ENCODE measurements around the gene CBLC. TPM values are rescaled to one million over a fixed set of nuclear protein-coding genes. Genes with fewer than 3 reads are reported as not detected.
A peak's percentile ranks its signal among the peaks of the same experiment; 100 is the strongest.

CBLC gene
- total and polyA plus RNA-seq, 7 experiments from 2014 or later, result not detected

GRCh38 chr19:44734357-44734756 is 43.3 kb upstream of the CBLC start:
- no peak for ATAC-seq
- peaks cover 0 to 14% (median 0%) of the 10 kb centered on the region in 5 donors for H3K27me3 Mint-ChIP-seq
- H3K27me3 ChIP-seq (ENCODE audit: control insufficient read depth in 2 of 2, insufficient read depth in 2 of 2, low read length in 2 of 2), result no peaks in the 10 kb centered on the region
- no peak overlapping the region for H3K4me3 Mint-ChIP-seq
- H3K27ac Mint-ChIP-seq, result no peak overlapping the region
- H3K4me1 ChIP-seq (ENCODE audit: control insufficient read depth in 2 of 2, insufficient read depth in 2 of 2, low read length in 2 of 2), result no peaks in the 10 kb centered on the region
- DNase-seq, result no peak
- H3K4me1 Mint-ChIP-seq, result peaks cover 0 to 18% (median 5%) of the 10 kb centered on the region in 7 donors
- H3K27ac ChIP-seq (ENCODE audit: low read depth, low read length), result no peak overlapping the region
- H3K36me3 ChIP-seq (ENCODE audit: control insufficient read depth in 2 of 3, insufficient read depth in 3 of 3, low read length in 3 of 3), result no peaks in the 10 kb centered on the region
- ChIA-PET POLR2A (no interaction called here), CTCF (interaction anchor here (0.6 kb wide), 1 partner anchor 9 kb away, joined by 4 read pairs; no protein-coding TSS in a partner anchor)
- no peaks in the 10 kb centered on the region for H3K36me3 Mint-ChIP-seq
- no peaks in the 10 kb centered on the region for H3K9me3 ChIP-seq (ENCODE audit: control insufficient read depth in 2 of 3, low read length in 3 of 3)
- intact Hi-C loops (cut with micrococcal nuclease), result no loop called here
- H3K9me3 Mint-ChIP-seq, result no peaks in the 10 kb centered on the region
- no peak overlapping the region for H3K4me3 ChIP-seq (ENCODE audit: low read length)

GRCh38 chr19:44735011-44735410 is 42.7 kb upstream of the CBLC start:
- intact Hi-C loops (cut with micrococcal nuclease), result no loop called here
- ChIA-PET CTCF (no interaction called here), POLR2A (no interaction called here)
- Histone ChIP-seq H3K9me3 (ENCODE audit: control insufficient read depth in 2 of 3, low read length in 3 of 3) (no peaks in the 10 kb centered on the region), H3K4me1 (ENCODE audit: control insufficient read depth in 2 of 2, insufficient read depth in 2 of 2, low read length in 2 of 2) (no peaks in the 10 kb centered on the region), H3K4me3 (ENCODE audit: low read length) (no peak overlapping the region), H3K36me3 (ENCODE audit: control insufficient read depth in 2 of 3, insufficient read depth in 3 of 3, low read length in 3 of 3) (no peaks in the 10 kb centered on the region), H3K27ac (ENCODE audit: low read depth, low read length) (no peak overlapping the region), H3K27me3 (ENCODE audit: control insufficient read depth in 2 of 2, insufficient read depth in 2 of 2, low read length in 2 of 2) (no peaks in the 10 kb centered on the region)
- DNase-seq (no peak), ATAC-seq (no peak)
- Mint-ChIP-seq H3K27me3 (peaks cover 0 to 14% (median 0%) of the 10 kb centered on the region in 5 donors), H3K36me3 (no peaks in the 10 kb centered on the region), H3K9me3 (no peaks in the 10 kb centered on the region), H3K4me3 (no peak overlapping the region), H3K4me1 (peaks cover 0 to 18% (median 5%) of the 10 kb centered on the region in 7 donors), H3K27ac (peak overlapping the region in 1 of 9 donors; percentile 31)

GRCh38 chr19:44737238-44738071 is 40.2 kb upstream of the CBLC start:
- Histone ChIP-seq H3K27ac (ENCODE audit: low read depth, low read length) (no peak overlapping the region), H3K27me3 (ENCODE audit: control insufficient read depth in 2 of 2, insufficient read depth in 2 of 2, low read length in 2 of 2) (no peaks in the 10 kb centered on the region), H3K36me3 (ENCODE audit: control insufficient read depth in 2 of 3, insufficient read depth in 3 of 3, low read length in 3 of 3) (no peaks in the 10 kb centered on the region), H3K4me3 (ENCODE audit: low read length) (no peak overlapping the region), H3K9me3 (ENCODE audit: control insufficient read depth in 2 of 3, low read length in 3 of 3) (no peaks in the 10 kb centered on the region), H3K4me1 (ENCODE audit: control insufficient read depth in 2 of 2, insufficient read depth in 2 of 2, low read length in 2 of 2) (no peaks in the 10 kb centered on the region)
- no peak overlapping the region for H3K4me3 Mint-ChIP-seq
- ChIA-PET CTCF (interaction anchor here (1.0 to 1.3 kb wide), 2 partner anchors 14 to 33 kb away, joined by 4 to 8 read pairs; no protein-coding TSS in a partner anchor), POLR2A (interaction anchor here (0.6 to 1.0 kb wide), 2 partner anchors 12 to 37 kb away, joined by 3 read pairs; no protein-coding TSS in a partner anchor)
- intact Hi-C loops (cut with micrococcal nuclease), result no loop called here
- H3K27me3 Mint-ChIP-seq, result peaks cover 0 to 12% (median 0%) of the 10 kb centered on the region in 5 donors
- no peaks in the 10 kb centered on the region for H3K9me3 Mint-ChIP-seq
- no peaks in the 10 kb centered on the region for H3K36me3 Mint-ChIP-seq
- peaks cover 7 to 31% (median 10%) of the 10 kb centered on the region in 7 donors for H3K4me1 Mint-ChIP-seq
- ATAC-seq, result no peak
- no peak for DNase-seq
- H3K27ac Mint-ChIP-seq, result peak overlapping the region in 1 of 9 donors; percentile 90

GRCh38 chr19:44738136-44738535 is 39.6 kb upstream of the CBLC start:
- Mint-ChIP-seq H3K36me3 (no peaks in the 10 kb centered on the region), H3K27me3 (peaks cover 0 to 12% (median 0%) of the 10 kb centered on the region in 5 donors), H3K27ac (peak overlapping the region in 1 of 9 donors; percentile 90), H3K9me3 (no peaks in the 10 kb centered on the region), H3K4me1 (peaks cover 7 to 31% (median 14%) of the 10 kb centered on the region in 7 donors), H3K4me3 (no peak overlapping the region)
- Histone ChIP-seq H3K36me3 (ENCODE audit: control insufficient read depth in 2 of 3, insufficient read depth in 3 of 3, low read length in 3 of 3) (no peaks in the 10 kb centered on the region), H3K27me3 (ENCODE audit: control insufficient read depth in 2 of 2, insufficient read depth in 2 of 2, low read length in 2 of 2) (no peaks in the 10 kb centered on the region), H3K27ac (ENCODE audit: low read depth, low read length) (no peak overlapping the region), H3K4me3 (ENCODE audit: low read length) (no peak overlapping the region), H3K9me3 (ENCODE audit: control insufficient read depth in 2 of 3, low read length in 3 of 3) (no peaks in the 10 kb centered on the region), H3K4me1 (ENCODE audit: control insufficient read depth in 2 of 2, insufficient read depth in 2 of 2, low read length in 2 of 2) (no peaks in the 10 kb centered on the region)
- ChIA-PET POLR2A (interaction anchor here (1.0 kb wide), 1 partner anchor 36 kb away, joined by 3 read pairs; no protein-coding TSS in a partner anchor), CTCF (interaction anchor here (1.0 to 1.4 kb wide), 2 partner anchors 11 to 32 kb away, joined by 4 read pairs; no protein-coding TSS in a partner anchor)
- no peak for DNase-seq
- ATAC-seq, result no peak
- intact Hi-C loops (cut with micrococcal nuclease), result no loop called here

- intact Hi-C loops (cut with micrococcal nuclease), result no loop called here
- H3K36me3 Mint-ChIP-seq, result no peaks in the 10 kb centered on the region
- Histone ChIP-seq H3K9me3 (ENCODE audit: control insufficient read depth in 2 of 3, low read length in 3 of 3) (no peaks in the 10 kb centered on the region), H3K27ac (ENCODE audit: low read depth, low read length) (no peak overlapping the region), H3K36me3 (ENCODE audit: control insufficient read depth in 2 of 3, insufficient read depth in 3 of 3, low read length in 3 of 3) (no peaks in the 10 kb centered on the region), H3K27me3 (ENCODE audit: control insufficient read depth in 2 of 2, insufficient read depth in 2 of 2, low read length in 2 of 2) (no peaks in the 10 kb centered on the region), H3K4me1 (ENCODE audit: control insufficient read depth in 2 of 2, insufficient read depth in 2 of 2, low read length in 2 of 2) (no peaks in the 10 kb centered on the region), H3K4me3 (ENCODE audit: low read length) (no peak overlapping the region)
- H3K4me1 Mint-ChIP-seq, result peaks cover 7 to 31% (median 14%) of the 10 kb centered on the region in 7 donors
- no peak overlapping the region for H3K4me3 Mint-ChIP-seq
- ATAC-seq (peak; percentile 57), DNase-seq (no peak)
- no peaks in the 10 kb centered on the region for H3K9me3 Mint-ChIP-seq
- POLR2A ChIA-PET, result interaction anchor here (1.0 kb wide), 1 partner anchor 35 kb away, joined by 3 read pairs; no protein-coding TSS in a partner anchor
- CTCF ChIA-PET, result interaction anchor here (0.5 to 1.6 kb wide), 4 partner anchors 12 to 56 kb away, joined by 3 to 4 read pairs (median 4); no protein-coding TSS in a partner anchor
- peak overlapping the region in 1 of 9 donors; percentile 21 for H3K27ac Mint-ChIP-seq
- H3K27me3 Mint-ChIP-seq, result peaks cover 0 to 11% (median 0%) of the 10 kb centered on the region in 5 donors
Observed at GRCh38 chr19:44738603-44739558, 38.8 kb upstream of the CBLC start.

- Histone ChIP-seq H3K9me3 (ENCODE audit: control insufficient read depth in 2 of 3, low read length in 3 of 3) (no peaks in the 10 kb centered on the region), H3K4me1 (ENCODE audit: control insufficient read depth in 2 of 2, insufficient read depth in 2 of 2, low read length in 2 of 2) (no peaks in the 10 kb centered on the region), H3K27ac (ENCODE audit: low read depth, low read length) (no peak overlapping the region), H3K36me3 (ENCODE audit: control insufficient read depth in 2 of 3, insufficient read depth in 3 of 3, low read length in 3 of 3) (no peaks in the 10 kb centered on the region), H3K4me3 (ENCODE audit: low read length) (no peak overlapping the region), H3K27me3 (ENCODE audit: control insufficient read depth in 2 of 2, insufficient read depth in 2 of 2, low read length in 2 of 2) (no peaks in the 10 kb centered on the region)
- intact Hi-C loops (cut with micrococcal nuclease), result no loop called here
- no peak overlapping the region for H3K4me3 Mint-ChIP-seq
- no peak for ATAC-seq
- H3K27ac Mint-ChIP-seq, result peak overlapping the region in 2 of 9 donors; percentile 51 to 71
- CTCF ChIA-PET, result interaction anchor here (1.6 kb wide), 1 partner anchor 30 kb away, joined by 4 read pairs; no protein-coding TSS in a partner anchor
- H3K27me3 Mint-ChIP-seq, result peaks cover 0 to 4% (median 0%) of the 10 kb centered on the region in 5 donors
- no peak for DNase-seq
- no peaks in the 10 kb centered on the region for H3K9me3 Mint-ChIP-seq
- H3K4me1 Mint-ChIP-seq, result peaks cover 7 to 25% (median 13%) of the 10 kb centered on the region in 7 donors
- no peaks in the 10 kb centered on the region for H3K36me3 Mint-ChIP-seq
- POLR2A ChIA-PET, result no interaction called here
Observed at GRCh38 chr19:44740351-44740824, 37.3 kb upstream of the CBLC start.
